Mononuclear cell (primary cell): ENCODE measurements around the gene TATDN2. TPM values are rescaled to one million over a fixed set of nuclear protein-coding genes. Genes with fewer than 3 reads are reported as not detected.
A peak's percentile ranks its signal among the peaks of the same experiment; 100 is the strongest.

Source experiments
- H3K27me3 ChIP-seq: 2 replicates; pipeline ENCODE4 v1.6.0; 2011; ENCODE audit warnings: low read length, control low read depth; ENCODE audit not compliant: insufficient read depth
- H3K4me1 ChIP-seq: 2 replicates; pipeline ENCODE4 v1.5.1; 2011; ENCODE audit warnings: mild to moderate bottlenecking, low read length, control low read depth; ENCODE audit not compliant: insufficient read depth
- H3K4me3 ChIP-seq: 2 replicates; pipeline ENCODE4 v1.5.1; 2011; ENCODE audit warnings: mild to moderate bottlenecking, low read length, moderate library complexity
- H3K9me3 ChIP-seq: 2 replicates; pipeline ENCODE4 v1.5.1; 2011; ENCODE audit warnings: low read depth, mild to moderate bottlenecking, control low read depth, low read length
- total RNA-seq: library from RNA; depleted of rRNA; stranded (reverse); fragments of >200 nt; gene quantifications from one replicate; pipeline ENCODE4 v1.2.3, GENCODE V29; 2012

TATDN2 gene
- total RNA-seq, 1 donor, result 27.8 TPM

DNA sequence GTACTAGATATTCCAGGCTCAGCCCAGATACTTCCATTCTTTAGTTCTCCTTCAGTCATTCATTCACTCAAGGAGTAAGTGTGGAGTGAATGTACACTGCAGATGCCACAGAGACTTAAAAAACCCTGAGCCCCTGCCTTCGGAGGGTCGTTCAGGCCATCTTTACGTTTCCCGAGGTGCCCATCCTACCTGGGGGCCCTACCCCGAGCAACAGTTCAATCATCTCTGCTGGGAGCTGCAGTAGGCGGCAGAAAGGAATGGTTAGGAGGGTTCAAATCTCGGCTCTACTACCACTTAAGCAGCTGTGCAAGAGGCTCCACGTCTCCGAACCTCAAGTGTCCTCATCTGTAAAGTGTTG, 72.0 kb downstream of the TATDN2 start:
- Histone ChIP-seq H3K9me3 (no peaks in the 10 kb centered on the region), H3K27me3 (no peaks in the 10 kb centered on the region), H3K4me3 (peak overlapping the region; percentile 93), H3K4me1 (peaks cover 19% of the 10 kb centered on the region)

DNA sequence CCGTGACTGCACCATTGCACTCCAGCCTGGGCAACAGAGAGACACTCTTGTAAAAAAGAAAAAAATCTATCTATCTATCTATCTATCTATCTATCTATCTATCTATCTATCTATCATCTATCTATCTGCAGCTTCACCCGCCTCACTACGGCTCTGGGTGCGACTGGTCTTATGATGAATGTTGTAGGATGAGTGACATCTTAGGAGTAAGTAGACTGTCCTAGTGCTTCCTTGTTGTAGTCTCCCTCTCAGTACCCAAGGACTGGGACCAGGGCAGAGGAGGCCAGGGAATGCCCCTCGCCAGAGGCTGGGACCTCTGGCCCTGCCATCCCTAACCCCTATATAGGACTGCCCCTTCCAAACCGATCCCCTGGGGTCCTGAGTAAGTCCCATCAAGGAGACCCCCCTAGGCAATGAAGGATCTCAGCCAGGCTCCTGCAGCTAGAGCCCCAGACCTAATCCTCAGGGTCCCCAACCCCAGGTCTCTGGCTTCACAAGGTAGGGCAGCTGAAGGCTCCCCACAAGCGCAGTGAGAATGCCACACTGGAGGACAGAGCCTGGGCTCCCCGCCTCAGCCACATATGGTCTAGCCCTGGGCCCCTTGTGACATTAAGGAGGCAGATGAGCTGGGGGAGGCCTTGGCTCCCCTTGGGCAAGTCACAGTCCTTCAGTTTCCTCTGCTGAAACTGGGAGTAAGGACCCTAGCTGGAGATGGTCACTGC, 73.5 kb downstream of the TATDN2 start:
- Histone ChIP-seq H3K4me1 (peaks cover 19% of the 10 kb centered on the region), H3K9me3 (no peaks in the 10 kb centered on the region), H3K4me3 (no peak overlapping the region), H3K27me3 (no peaks in the 10 kb centered on the region)

DNA sequence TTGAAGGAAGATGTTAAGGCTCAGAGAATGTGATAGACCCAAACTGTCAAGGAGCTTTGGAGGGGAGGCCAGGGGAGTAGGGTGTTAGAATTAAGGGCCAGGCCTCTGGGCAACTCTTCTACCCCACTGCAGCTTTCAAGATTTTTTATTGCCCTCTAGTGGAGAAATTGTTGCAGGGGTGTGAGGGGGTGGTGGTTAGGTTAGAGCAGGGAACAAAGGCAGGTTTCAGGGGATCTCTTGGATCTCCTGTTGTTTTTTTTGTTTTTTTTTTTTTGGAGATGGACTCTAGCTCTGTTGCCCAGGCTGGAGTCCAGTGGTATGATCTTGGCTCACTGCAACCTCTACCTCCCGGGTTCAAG, 74.1 kb downstream of the TATDN2 start:
- Histone ChIP-seq H3K4me1 (peaks cover 19% of the 10 kb centered on the region), H3K27me3 (no peaks in the 10 kb centered on the region), H3K4me3 (no peak overlapping the region), H3K9me3 (no peaks in the 10 kb centered on the region)

DNA sequence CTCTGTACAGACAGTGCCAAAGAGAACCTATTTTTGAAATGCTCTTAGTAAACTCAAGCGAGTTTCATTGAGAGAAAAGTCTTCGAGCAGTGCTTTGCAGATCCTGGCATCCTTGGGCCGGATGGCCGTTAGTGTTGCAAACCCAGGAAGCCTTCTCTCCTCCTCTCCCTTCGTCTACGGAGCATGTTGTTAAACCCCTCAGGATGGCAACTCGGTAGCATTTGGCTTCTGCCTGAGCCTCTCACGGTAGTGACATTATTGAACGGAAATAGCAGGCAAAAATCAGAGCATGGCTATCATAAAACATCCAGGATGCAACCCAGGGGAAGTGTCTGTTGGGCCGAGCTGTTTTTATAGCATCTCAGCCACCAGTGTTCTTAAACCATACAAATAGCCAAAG, 79.3 kb downstream of the TATDN2 start:
- Histone ChIP-seq H3K9me3 (no peaks in the 10 kb centered on the region), H3K27me3 (peaks cover 12% of the 10 kb centered on the region), H3K4me3 (no peak overlapping the region), H3K4me1 (no peaks in the 10 kb centered on the region)

DNA sequence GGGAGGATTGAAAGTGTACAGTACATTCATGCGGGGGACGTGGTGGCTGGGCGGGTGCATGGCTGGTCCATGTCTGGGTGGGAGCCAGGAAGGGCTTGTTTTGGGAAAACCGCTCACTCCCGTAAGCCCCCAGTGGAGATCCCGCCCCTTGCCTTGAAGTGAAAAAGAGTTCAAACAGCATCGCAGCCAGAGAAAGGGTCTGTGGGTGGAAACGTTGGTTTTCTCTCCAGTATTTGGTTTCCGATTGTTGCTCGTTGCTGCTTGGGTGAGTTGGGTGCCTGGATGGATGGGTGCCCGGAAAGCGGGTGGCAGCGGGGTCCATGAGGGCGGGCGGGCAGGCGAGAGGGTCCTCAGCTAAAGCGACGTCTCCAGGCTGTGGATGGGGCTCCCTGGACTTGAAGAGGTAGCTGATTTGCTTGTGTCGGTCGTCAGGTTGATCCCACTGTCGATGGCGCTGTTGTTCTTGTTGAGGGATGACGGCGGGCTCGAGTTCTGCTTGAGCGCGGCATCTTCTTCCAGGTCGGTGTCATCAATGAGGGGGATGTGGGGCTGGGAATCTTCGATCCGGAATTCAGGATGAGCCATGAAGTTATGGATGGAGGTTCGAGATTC, 80.3 kb downstream of the TATDN2 start:
- peaks cover 12% of the 10 kb centered on the region for H3K27me3 ChIP-seq
- no peaks in the 10 kb centered on the region for H3K4me1 ChIP-seq
- H3K4me3 ChIP-seq, result no peak overlapping the region
- H3K9me3 ChIP-seq, result no peaks in the 10 kb centered on the region

DNA sequence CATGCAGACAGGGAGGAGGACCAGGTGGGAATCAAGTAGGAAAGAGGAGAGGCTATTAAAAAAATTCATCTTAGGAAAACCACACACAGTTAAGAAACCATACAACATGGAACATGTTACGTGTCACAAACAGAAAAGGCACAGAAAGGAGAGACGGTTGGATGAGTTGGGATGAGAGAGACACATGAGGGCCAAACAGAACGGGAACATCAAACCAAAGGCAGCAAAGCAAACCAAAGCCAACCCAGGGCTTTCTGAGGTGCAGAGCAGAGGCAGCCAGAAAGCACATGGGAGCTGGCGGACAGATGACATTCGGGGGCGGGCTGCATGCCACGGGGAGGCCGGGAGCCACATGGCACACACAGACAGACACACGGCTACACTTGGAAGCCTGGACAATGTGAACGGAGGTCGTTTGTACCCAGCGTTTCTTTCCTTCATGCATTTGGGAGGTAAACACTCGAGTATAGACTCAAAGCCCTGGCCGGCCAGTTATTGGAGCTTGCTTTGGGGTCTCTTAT, 81.3 kb downstream of the TATDN2 start:
- H3K4me3 ChIP-seq, result no peak overlapping the region
- H3K9me3 ChIP-seq, result no peaks in the 10 kb centered on the region
- H3K4me1 ChIP-seq, result no peaks in the 10 kb centered on the region
- H3K27me3 ChIP-seq, result peaks cover 12% of the 10 kb centered on the region

DNA sequence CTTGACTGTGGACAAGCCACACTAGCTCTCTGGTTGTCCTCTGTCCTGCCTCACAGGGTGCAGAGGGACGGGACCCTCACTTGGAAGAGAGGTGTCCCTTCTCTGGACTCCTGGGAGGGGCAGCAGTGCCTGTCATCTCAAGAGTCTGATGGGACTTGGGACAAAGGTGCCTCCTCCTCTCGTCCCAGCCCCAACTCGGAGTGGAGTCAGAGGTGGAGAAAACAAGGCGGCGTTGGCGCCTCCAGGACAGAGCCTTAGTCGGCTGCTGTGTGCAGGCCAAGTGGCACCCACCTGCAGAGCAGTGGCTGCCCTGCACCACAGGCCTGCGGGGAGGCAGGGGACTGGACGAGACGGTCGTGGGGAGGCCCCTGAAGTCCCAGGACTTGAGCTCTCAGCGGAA, 82.1 kb downstream of the TATDN2 start:
- H3K4me1 ChIP-seq, result no peaks in the 10 kb centered on the region
- H3K4me3 ChIP-seq, result no peak overlapping the region
- H3K27me3 ChIP-seq, result peaks cover 12% of the 10 kb centered on the region
- H3K9me3 ChIP-seq, result no peaks in the 10 kb centered on the region

Other genes starting within 250 kb of the TATDN2 start
- gene FANCD2, start 222.0 kb upstream of the TATDN2 start, total RNA-seq, result 15.7 TPM
- gene FANCD2OS, start 140.2 kb upstream of the TATDN2 start, total RNA-seq, result not detected
- gene BRK1, start 132.8 kb upstream of the TATDN2 start, total RNA-seq, result 73.0 TPM
- 75.0 TPM for gene VHL, start 106.7 kb upstream of the TATDN2 start, total RNA-seq
- 14.6 TPM for gene IRAK2, start 83.5 kb upstream of the TATDN2 start, total RNA-seq
- gene GHRL, start 44.5 kb downstream of the TATDN2 start, total RNA-seq, result 0.42 TPM
- gene SEC13, start 72.7 kb downstream of the TATDN2 start, total RNA-seq, result 74.1 TPM